Measurements from ENCODE around the gene PTPRM.

The PTPRM gene

DNA sequence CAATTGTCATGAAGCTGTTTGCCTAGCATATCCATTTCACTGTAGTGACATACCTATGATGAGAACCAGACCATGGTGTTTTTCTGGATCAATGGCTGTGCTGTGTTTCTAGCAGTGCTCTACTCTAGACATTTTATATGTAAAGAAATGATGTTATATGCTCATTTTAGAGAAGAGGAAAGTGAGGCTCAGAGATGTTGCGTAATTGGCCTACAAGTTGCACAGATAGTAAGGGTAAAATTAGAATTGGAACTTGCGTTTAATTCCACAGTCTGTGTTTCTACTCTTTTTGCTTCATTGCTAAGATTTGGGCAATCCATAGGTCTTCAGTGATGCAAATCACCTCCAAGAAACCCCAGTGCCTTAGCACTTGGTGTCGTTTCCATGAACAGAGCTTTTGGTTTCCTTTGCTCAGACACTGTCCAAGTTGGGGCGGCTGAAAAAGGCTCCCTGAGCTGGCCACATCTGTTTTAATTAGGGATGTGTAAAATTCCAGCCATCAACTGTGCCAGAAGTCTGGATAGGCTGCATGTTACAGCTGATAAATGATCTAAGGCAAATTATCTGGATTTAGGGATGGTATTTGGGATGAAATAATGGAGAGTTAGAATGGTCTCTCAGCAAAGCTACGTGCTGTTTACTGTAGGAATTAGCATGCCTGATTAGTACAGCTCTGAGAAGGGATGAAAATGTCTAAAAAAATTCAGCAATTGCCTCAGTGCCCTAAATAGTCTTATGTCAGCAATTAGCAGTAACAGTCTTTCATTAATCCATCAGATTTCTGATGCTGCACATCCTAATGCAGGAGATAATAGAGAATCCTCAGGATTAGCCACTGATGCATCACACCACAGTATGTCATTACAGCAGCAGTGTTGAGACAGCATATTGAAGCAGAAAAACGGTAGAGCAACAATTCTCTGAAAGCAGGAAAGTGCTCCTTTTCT is 65.3 kb downstream of the PTPRM start:
- DNase-seq = no peak

DNA sequence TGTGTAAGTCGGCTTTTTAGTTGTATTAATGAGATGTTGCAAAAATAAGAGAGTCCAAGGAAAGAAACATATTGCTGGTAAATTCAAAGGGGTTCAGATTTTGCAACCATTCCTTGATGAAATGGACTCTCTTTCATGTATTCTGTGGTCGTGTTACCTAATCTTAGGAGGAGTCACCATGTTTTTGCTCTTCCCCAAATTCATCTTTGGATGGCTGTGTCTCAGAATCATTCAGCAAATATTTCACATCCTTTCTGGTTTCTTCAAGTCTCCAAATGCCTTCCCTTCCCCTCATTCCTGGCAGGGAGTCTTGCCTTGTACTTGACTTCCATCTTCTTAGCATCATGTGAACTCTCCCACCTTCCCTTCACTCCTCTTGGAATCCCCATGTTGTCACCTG is 66.1 kb downstream of the PTPRM start:
- no peak for DNase-seq

DNA sequence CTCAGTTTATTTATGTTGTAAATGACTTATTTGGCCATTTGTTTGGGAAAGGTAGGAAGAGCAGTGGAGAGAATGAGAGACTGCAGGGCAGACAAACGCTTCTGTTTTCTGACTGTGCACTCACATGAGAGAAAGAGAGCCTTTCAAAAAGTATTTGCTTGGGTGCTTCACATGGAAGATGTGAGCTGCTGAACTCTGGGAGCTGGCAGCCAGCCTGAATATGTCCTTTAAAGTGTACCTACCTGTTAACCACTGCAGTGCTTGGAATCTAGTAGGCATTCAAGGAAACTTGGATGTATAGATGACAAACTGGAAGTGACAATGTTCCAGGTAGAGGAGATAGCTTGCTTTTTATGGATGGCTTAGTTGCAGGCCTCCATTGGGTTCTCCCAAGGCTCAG is 68.8 kb downstream of the PTPRM start:
- no peak for DNase-seq

DNA sequence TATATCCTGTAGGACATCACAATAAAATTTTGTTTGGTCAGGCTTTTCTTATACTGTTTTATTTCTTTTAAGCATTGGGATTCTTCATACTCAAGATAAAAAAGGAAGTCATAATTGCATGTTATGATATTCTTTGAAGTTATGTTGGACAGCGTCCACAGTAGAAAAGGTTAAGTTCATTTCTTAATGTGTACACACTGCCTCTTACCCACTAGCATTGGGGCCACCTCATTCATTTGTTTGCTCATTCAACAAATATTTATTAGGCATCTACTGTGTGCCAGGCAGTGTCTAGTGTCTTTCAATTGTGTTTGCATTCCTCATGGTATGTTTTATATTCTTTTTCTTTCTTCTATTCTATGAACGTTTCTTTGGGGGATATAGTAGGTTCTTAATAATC is 70.2 kb downstream of the PTPRM start:
- DNase-seq = no peak

DNA sequence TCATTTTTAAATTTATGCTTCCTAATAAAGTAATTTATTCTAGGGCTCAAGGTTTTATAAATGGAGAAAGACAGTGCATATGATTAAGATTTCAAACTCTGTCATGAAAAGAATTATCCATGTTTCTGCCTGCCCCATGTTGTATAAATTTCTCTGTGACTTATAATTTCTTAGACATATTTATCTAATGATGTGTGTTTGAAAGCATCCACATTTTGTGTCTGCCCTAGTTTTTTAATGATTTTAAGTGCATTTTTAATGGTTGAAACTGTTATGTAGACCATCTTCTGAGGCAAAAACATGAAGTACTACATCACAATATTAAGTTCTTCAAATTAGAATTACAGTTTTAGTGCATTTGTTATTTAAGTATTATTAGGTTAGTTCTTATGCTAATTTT is 71.2 kb downstream of the PTPRM start:
- no peak for DNase-seq

DNA sequence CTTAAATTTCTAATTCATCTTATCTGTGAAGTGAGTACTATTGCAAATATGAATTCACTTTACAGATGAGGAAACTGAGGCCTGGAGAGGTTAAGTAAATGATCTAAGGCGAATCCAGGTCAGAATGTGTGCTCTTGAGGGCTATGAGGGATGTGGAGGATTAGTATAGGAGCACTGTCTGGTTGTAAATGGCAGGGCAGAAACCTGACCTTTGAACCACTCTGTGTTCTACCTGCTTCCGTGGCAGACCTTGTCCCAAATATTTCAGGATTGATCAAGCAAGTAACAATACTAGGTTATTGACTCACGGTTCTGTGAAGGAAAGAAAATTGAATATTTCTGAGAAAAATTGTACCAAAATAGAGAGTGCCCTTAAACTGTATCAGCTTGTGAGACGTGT is 74.7 kb downstream of the PTPRM start:
- no peak for DNase-seq

DNA sequence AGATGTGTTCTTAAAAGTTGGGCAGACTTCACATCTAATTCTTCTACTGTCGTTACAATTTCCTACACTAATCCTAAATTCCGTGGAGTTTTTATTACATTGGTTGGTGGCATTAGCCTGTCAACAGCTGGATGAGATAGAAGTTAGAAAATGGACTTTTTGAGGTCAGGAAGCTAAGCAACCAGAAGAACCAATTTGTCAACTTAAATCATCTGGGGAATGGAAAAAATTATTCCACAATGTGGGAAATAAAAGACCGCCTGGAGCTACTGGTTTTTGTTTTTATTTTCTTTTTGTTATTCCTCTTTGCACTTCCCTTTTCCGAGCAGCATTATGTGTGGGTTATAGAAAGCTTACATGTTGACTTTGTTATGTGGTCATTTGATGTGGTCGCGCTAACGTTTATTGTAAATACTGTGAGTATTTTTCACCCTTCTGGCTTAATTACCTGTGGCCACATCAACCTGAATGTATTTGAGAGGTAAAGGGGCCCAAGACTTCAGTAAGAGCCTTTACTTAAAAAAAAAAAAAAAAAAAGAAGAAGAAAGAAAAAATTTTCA is 75.3 kb downstream of the PTPRM start:
- DNase-seq = no peak

DNA sequence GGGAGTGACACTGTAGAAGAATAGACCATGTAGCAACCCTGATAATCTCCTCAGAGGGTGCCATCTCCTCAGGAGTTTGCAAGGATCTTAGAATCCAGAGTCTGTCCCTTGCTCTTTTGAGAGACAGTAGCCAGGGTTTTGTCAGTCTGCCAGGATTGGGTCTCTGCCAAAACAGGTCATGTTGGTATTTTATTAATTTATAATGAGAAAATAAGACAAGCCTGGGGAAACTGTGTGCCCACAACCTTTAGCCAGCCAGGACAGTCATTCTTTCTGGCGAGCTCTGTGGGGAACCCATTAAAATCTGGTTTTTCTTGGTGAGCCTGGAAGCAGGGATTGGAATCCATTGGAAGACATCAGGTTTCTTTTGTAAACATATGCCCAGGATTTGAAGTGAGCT is 78.6 kb downstream of the PTPRM start:
- no peak for DNase-seq

DNA sequence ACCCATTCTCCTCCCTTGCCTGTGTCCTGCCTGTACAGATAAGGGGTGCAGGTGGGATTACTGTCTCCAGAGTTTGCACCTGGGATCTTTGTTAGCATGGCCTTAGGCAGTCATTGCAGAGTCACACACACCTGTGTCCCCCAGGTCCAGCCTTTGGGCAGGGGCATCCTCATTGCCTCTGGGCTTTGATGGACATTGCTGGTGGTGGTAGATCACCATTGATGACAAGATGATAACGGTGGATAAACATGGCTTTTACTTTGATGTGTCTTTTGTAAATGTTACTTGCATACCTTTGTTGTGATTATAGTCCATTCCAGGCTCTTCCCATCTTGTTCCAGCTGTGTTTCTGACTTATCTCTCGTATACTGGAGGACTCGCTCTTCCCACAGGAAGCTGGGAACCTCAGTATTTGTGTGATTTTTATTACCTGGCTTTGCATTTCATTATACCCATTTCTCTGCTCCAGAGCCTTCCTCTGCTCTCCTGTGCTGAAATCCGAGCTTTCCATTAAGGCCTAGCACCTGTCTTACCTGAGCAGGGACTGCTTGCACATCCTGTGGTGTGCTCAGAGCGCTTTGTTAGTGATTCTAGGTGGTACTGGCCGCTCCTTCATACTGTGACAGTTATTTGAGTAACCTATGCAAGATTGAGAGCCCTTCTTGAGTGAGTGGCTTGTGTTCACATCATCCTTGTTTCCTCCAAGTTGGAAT is 79.2 kb downstream of the PTPRM start:
- DNase-seq = no peak

DNA sequence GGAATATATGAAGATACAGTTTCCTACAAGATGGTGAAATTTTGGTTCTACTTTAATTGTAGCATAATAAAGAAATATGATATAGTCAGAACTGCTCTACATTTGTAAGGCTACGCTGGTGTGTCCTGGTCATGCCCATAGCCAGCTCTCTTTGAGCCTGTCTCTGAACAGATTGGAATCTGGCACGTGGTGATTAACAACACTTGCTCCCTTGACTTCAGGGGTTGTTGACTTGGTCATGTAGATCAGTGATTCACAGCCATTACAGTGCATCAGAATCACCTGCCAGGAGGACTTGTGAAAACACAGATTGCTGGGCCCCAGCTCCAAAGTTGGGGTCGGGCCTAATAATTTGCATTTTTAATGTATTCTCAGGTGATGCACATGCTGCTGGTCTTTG is 80.4 kb downstream of the PTPRM start:
- DNase-seq = no peak

DNA sequence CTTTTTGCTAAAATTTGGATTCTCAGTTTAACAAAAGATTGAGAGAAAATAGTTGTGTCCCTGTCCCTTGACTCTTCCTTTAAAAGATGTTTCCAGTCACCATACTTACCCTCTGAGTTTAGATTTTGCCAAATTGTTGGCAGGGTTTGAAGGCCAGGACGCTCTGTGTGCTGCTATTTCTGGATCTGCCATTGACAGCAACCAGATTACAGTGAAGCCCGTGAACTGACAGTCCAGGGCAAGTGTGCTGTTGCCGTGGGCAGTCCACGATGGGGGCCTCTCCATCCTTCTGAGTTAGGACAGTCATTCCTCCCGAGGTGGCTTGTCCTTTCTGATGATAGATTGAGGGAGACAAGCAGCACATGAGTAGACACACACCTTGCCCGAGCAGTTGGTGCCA is 89.9 kb downstream of the PTPRM start:
- no peak for DNase-seq

DNA sequence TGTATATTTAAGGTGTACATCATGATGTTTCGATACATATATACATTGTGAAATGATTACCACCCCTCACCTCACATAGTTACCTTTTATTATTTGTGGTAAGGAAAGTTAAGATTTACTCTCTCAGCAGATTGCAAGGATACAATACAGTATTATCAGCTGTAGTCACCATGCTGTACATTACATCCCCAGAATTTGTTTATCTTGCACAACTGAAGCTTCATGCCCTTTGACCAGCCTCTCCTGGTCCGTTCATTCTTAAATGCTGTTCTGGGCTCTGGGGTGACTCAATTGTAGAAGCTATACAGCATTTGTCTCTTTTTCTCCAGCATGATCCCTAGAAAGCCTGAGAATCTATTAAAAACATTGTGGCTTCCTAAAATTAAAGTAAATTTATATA is 90.8 kb downstream of the PTPRM start:
- DNase-seq = no peak

DNA sequence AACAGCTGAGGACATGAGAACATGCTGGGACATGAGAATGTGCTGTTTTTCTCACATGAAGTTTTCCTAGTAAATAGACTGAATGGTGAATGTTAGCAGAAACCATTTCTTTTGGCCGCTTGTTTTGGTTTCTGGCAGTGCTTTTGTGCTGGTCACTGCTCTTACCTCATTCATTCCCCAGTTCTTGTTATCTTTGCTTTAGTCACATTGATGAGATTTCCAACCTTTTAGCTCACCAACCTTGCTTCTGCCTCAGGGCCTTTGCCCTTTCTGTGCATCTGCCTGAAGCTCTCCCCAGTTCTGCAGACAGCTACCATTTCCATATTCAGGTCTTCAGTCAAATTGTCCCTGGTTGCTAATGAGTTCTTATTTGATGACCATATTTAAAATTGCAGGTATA is 91.6 kb downstream of the PTPRM start:
- DNase-seq = no peak

DNA sequence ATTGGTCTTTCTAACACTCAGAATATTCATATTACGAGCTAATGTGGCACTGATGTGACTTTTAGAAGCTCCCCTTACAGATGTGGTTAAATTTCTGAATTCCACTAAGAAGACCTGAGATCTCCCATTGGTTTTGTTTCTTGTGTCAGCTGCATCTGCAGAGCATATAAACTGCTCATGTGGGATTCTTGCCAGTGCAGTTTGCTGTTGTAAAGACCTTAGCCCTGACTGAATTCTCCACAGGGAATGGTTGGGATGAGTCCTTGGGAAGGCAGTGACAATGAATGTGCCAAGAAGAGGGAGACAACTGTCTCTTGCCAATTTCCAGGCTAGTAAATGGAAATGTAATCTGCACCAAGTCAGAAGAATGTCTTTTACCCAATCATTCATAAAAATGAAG is 94.1 kb downstream of the PTPRM start:
- DNase-seq = no peak

DNA sequence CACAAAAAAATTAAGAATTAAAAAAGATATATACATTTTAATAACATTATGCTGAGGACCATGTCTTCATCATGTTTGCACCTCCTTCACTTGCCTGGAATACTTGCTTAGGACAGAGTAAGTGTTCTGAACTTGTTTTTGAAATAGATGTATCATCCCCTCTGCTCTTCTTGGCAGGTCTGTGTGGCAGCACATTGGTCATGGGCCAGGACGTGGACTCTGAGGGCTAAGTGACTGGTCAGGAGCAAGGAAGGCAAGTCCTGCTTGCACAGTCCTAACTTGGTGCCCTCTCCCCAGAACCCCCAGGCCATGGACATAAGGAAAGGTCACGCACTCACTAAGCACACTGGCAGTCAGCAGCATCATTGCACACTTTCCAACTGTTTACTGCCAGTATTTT is 95.8 kb downstream of the PTPRM start:
- no peak for DNase-seq

DNA sequence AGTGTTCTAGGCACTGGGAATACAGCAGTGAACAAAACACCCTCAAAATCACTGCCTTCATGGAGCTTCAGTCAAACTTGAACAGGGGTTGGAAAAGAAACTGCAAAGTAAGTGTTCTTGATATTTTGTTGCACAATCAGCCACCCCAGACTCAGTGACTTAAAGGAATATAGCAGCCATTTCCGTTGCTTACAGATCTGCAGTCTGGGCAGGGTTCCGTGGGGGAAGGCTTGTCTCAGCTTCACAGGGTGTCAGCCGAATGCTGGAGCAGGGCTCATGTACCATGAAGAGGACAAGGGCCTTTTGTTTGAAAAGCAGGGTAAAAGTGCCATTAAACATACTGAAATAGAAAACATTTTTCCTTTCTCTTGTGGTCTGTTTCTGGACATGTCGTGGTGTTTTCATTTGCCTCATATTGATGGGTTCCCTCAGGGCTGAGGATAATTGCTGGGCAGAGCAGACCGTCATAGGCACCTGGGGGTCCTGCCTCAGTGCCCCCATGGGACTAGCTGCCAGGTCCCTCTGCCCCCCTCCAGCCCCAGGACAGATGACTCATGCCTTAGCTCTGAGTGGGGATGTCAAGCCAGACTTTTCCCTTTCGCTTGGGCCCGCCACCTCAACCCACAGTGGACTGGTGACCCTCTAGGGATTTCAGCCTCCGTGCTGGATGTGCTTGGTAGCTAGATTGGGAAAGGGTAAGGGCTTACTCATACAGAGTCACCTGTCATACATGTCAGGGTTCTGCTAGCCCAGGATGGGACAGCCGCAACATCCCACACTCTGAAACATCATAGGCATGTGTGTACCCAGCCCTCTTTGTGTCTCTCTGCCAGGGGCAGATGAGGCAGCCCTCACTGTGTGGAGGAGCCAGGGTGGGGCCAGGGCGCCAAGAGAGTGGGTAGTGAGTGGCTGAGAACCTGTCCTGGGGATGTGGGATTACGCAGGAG is 96.5 kb downstream of the PTPRM start:
- no peak for DNase-seq

DNA sequence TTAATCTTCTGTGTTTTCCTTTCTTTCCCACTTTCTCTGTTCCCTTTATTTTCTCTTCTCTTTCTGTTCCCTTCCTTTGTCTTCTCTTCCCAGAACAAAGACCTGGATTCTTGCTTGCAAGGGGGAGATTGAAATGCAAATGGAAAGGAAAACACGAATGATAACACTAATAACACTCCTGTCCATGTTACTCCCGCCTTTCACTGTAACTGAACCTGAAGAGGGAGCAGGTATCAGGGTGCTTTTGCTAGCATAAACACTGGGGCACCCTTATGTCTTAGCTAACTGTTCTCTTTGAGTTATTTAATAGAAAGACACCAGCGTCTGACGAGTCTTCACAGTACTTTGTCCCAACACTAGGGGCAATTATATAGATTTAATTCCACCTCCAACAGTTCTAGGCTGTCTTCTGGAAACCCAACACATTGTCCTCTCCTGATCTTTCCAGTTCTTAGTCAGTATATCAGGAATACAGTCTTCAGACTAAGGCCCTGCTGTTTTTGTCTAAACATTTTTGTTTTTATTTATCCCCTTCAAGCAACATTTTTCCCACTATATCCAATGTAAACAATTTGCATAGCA is 99.2 kb downstream of the PTPRM start:
- DNase-seq = no peak

DNA sequence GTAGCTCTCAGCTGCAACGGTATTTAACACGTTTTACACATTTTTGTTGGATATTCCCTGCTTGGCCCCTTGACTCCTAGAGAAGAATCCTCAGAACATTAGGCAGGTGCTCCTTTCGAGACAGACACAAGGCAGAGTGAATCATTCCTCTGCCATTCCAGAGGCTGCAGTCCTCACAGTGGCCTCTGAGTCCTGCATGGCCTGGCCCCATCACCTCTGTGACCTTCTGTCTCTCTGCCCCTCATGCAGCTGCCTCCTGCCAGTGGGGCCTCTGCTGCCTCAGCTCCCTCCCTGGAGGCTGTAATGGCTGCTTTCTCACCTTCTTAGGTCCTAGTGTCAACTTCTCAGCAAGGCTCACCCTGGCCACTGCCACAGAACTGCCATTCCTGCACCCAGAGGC is 101.3 kb downstream of the PTPRM start:
- DNase-seq = no peak

DNA sequence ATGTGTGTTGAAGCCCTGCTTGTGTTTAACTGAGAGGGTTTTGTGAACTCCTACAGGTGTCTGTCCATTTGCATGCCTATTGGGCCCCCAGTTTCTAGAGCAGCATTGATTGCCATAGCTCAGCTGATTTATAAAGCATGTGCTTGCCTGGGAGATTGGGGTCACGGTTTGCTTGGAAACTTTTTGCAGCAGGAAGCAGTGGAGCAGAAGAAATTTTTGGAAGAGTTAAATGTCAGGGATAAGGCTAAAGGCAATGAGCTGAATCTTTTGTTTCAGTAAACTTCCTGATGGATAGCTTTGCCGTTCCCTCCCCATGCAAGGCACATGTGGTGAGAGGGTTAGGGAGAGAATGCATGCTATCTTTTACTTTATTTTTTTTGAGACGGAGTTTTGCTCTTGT is 102.2 kb downstream of the PTPRM start:
- no peak for DNase-seq

DNA sequence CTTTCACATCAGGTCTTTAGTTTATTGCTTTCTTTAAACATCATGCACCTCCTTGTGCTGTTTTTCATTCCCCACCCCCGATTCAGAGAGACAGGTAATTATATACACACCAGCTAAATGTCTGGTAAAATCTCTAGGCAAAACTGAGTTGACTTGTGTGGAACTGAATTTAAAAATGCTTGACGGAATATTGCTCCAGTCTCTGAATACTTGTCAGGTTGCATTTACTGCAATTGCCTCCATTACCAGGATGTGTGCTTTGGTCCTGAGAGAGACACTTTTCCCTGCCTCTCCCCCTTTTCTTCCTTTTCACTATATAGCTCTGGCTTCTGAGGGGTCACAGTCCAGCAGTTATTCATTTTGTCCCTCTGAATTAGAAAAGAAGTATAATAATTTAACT is 104.0 kb downstream of the PTPRM start:
- no peak for DNase-seq

DNA sequence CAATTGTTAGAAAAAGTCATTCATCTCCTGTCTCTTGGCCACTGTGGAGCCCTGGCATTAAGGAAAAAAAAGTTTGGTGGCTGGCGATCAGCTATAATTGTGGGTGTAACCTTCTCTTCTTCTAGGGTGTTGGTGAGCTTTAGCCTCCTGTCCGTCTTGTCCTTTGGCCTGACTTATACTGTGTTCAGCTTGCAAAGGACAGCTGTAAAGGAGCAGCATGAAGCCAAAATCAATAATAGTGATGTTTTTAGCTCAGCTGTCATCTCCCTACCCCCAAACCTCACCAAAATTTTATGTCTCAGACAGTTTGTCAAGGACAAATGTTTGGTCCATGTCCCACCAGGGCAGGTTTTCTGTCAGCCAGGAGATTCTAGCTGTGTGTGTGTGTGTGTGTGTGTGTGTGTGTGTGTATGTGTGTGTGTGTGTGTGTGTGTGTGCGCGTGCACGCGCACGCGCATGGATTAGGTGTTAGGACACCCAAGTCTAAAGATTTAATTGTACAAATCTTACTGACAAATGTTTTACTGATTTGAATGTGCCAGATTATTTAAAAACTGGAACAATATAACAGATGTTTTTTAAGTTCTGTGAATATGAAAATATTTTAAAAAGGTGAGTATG is 109.2 kb downstream of the PTPRM start:
- DNase-seq = no peak

DNA sequence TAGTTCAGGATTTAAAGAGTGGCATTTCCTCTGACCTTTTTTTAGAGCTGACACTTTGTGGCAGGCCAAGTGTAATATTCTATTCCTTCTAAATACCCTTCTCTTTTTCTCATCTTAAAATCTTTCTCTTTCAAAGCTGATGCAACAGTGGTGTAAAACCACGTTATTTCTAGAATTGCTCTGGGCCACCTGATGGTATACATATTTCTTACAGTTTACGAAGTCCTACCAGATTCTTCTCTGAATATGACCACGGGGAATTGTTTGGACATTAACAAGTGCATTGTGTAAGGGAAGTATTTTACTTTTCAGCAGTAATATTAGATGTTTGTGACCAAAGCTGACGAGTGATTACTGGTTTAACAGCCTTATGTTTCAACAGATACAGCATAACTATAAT is 109.9 kb downstream of the PTPRM start:
- no peak for DNase-seq
